ENCODE data around the gene FAAH2.

GRCh38 chrX:57286507-57287251 is at the start of gene FAAH2:
- TF ChIP-seq POLR2A (IDR thresholded peaks at IDR 0.05) (peak in 1 of 2 donors; percentile 42), CTCF (IDR thresholded peaks at IDR 0.05) (peak in 2 of 6 experiments; percentile 4 to 13)

Data from thyroid gland (tissue), 4 donors.